HepG2 (cell line): ENCODE data around the gene CEACAM3. TPM values are rescaled to one million over a fixed set of nuclear protein-coding genes. Genes with fewer than 3 reads are reported as not detected.

ENCODE experiments used
- ATAC-seq: fragments of 200-7000 bp; cut with Tn5 transposase; 3 replicates; pipeline ENCODE4 v1.9.1; 2020; ENCODE audit warnings: mild to moderate bottlenecking, moderate library complexity
- BruUV-seq: library from RNA; stranded (reverse); fragments of 400-500 nt; replicated peaks from 2 replicates; lab custom pipeline; 2021; lab: Mats Ljungman, UMichigan
- CTCF ChIA-PET: fragments of 300-600 bp; formaldehyde crosslinking; extraction: SDS; loops from one replicate; lab custom pipeline; 2021; ENCODE audit warnings: low total read pairs, inconsistent platforms, low intra/inter-chr PET ratio; lab: Yijun Ruan, JAX
- POLR2A ChIA-PET: fragments of 350-600 bp; sonication (Branson Sonifier 250); formaldehyde crosslinking; loops from one replicate; lab custom pipeline; 2020; ENCODE audit warnings: antibody characterized with exemption, inconsistent platforms; lab: Yijun Ruan, JAX
- DNase-seq: peaks from one replicate; pipeline ENCODE4 v3.0.0-alpha.2; 2015; ENCODE audit warnings: low spot score
- FAIRE-seq: peaks from 3 replicates; lab custom pipeline; 2011; peaks lifted over from hg19 to GRCh38; lab: Jason Lieb, UNC
- H2AFZ ChIP-seq: one replicate; pipeline ENCODE4 v1.6.1; 2011; ENCODE audit warnings: low read length, inconsistent platforms
- H3K27ac ChIP-seq: fragments of 300-600 bp; 3 replicates; pipeline ENCODE4 v1.8.0; 2011; ENCODE audit warnings: mixed run types, mild to moderate bottlenecking, mixed read lengths, low read length, inconsistent platforms; ENCODE audit not compliant: insufficient read depth; ENCODE audit errors: extremely low read length
- H3K27me3 ChIP-seq, 2 experiments: fragments of 200-600 bp in 1 of 2; 2 replicates in 1 of 2; 3 replicates in 1 of 2; pipeline versions ENCODE4 v1.6.0 to v1.8.0; 2011; ENCODE audit warnings: low read length in 2 of 2, mild to moderate bottlenecking in 2 of 2, moderate library complexity in 2 of 2, inconsistent platforms in 1 of 2; ENCODE audit not compliant: insufficient read depth in 2 of 2, control insufficient read depth in 1 of 2
- H3K36me3 ChIP-seq, 2 experiments: fragments of 200-600 bp in 1 of 2; replicated peaks in 1 of 2; 2 replicates in 1 of 2; 3 replicates in 1 of 2; pipeline versions ENCODE4 v1.5.1 to v1.8.0; 2011; ENCODE audit warnings: low read length in 2 of 2, inconsistent platforms in 1 of 2; ENCODE audit not compliant: insufficient read depth in 2 of 2, control insufficient read depth in 1 of 2
- H3K4me1 ChIP-seq: 2 replicates; pipeline ENCODE4 v1.5.1; 2012; ENCODE audit warnings: low read length, inconsistent platforms; ENCODE audit not compliant: insufficient read depth
- H3K4me2 ChIP-seq: 2 replicates; pipeline ENCODE4 v1.6.0; 2011; ENCODE audit warnings: low read depth, low read length, inconsistent platforms
- H3K4me3 ChIP-seq, 3 experiments: fragments of 200-600 bp in 1 of 3; sonication (generic), shearing (Covaris generic) in 1 of 3; replicated peaks in 1 of 3; 2 replicates each; pipeline ENCODE4 v1.5.1; 2011 to 2016; ENCODE audit warnings: low read length in 3 of 3, inconsistent platforms in 2 of 3, low read depth in 2 of 3, mild to moderate bottlenecking in 2 of 3, control low read depth in 1 of 3, mixed read lengths in 1 of 3; ENCODE audit not compliant: insufficient read depth in 1 of 3
- H3K79me2 ChIP-seq: one replicate; pipeline ENCODE4 v1.6.1; 2011; ENCODE audit warnings: low read length, inconsistent platforms; ENCODE audit not compliant: insufficient read depth
- H3K9ac ChIP-seq: 2 replicates; pipeline ENCODE4 v1.6.0; 2011; ENCODE audit warnings: mild to moderate bottlenecking, low read depth, low read length, inconsistent platforms; ENCODE audit not compliant: insufficient read depth
- H3K9me3 ChIP-seq: 2 replicates; pipeline ENCODE4 v1.5.1; 2012; ENCODE audit warnings: mild to moderate bottlenecking, low read length
- H4K20me1 ChIP-seq: 2 replicates; pipeline ENCODE4 v1.6.0; 2011; ENCODE audit warnings: inconsistent platforms, mild to moderate bottlenecking, low read length, moderate library complexity; ENCODE audit not compliant: insufficient read depth
- ADNP ChIP-seq: sonication (generic); formaldehyde crosslinking; IDR thresholded peaks from 2 replicates; pipeline ENCODE4 v1.4.0; 2020; ENCODE audit warnings: missing genetic modification reagents
- FOXA1 ChIP-seq, 2 experiments: fragments of 450-650 bp in 1 of 2; sonication (generic) in 1 of 2; formaldehyde crosslinking in 1 of 2; IDR thresholded peaks; 2 replicates each; pipeline versions ENCODE4 v1.4.0 to v1.6.1; 2016 to 2020; ENCODE audit warnings: missing genetic modification reagents in 1 of 2
- ZNF781 ChIP-seq: sonication (generic); formaldehyde crosslinking; IDR thresholded peaks from 2 replicates; pipeline ENCODE4 v1.5.1; 2020; ENCODE audit warnings: borderline replicate concordance, mild to moderate bottlenecking, missing genetic modification reagents; ENCODE audit errors: not compliant biosample characterization
- ZNF839 ChIP-seq: sonication (generic); formaldehyde crosslinking; IDR thresholded peaks from 2 replicates; pipeline ENCODE4 v1.4.0; 2020; ENCODE audit warnings: missing genetic modification reagents, mild to moderate bottlenecking, borderline replicate concordance
- whole genome bisulfite sequencing: methylation state at CpG from one replicate; pipeline ENCODE4 v1.1.6; 2017; ENCODE audit warnings: low lambda C conversion rate; 5-methylcytosine and 5-hydroxymethylcytosine counted together
- in situ Hi-C: cut with HindIII; loops from 2 replicates; pipeline ENCODE4 v1.10.0; 2017; ENCODE audit warnings: low pct_unique_long_range_greater_than_20kb; ENCODE audit not compliant: extremely low pct_ligation_motif_present
- intact Hi-C: fragments of 100-400 bp; cut with micrococcal nuclease; formaldehyde crosslinking; loops from one replicate; pipeline ENCODE4 v1.10.0; 2022; ENCODE audit not compliant: unreplicated experiment
- polyA plus RNA-seq, 8 experiments: library from polyadenylated mRNA; depleted of rRNA in 3 of 8; stranded (reverse) in 7 of 8; unstranded in 1 of 8; fragments of >200 nt; fragmentation: Illumina TruSeq in 4 of 8; extraction: Trizol in 4 of 8; gene quantifications; 2 replicates each; pipeline versions ENCODE4 v1.2.1 to v1.2.3, GENCODE V29; 2011 to 2016; ENCODE audit warnings: low read depth in 4 of 8, missing spikeins in 1 of 8, mixed read lengths in 1 of 8; ENCODE audit not compliant: insufficient read depth in 1 of 8
- total RNA-seq, 5 experiments: library from RNA; depleted of rRNA; stranded (reverse); fragments of >200 nt; fragmentation: Illumina TruSeq; extraction: Trizol; gene quantifications; 2 replicates each; pipeline ENCODE4 v1.2.3, GENCODE V29; 2016; ENCODE audit warnings: low read depth in 1 of 5
- TF ChIP-seq, protein P1 (sequence below): IDR thresholded peaks from 2 replicates; pipeline ENCODE4 v1.6.1; 2016; ENCODE audit warnings: missing biosample characterization, missing genetic modification reagents, low read depth
- TF ChIP-seq, protein P2 (sequence below): sonication (generic); formaldehyde crosslinking; IDR thresholded peaks from 2 replicates; pipeline ENCODE4 v1.4.0; 2020; ENCODE audit warnings: missing genetic modification reagents
- TF ChIP-seq, protein P3 (sequence below): sonication (generic); formaldehyde crosslinking; IDR thresholded peaks from 2 replicates; pipeline ENCODE4 v1.4.0; 2020; ENCODE audit warnings: mild to moderate bottlenecking, missing genetic modification reagents
- TF ChIP-seq, protein P4 (sequence below): sonication (generic); formaldehyde crosslinking; IDR thresholded peaks from 2 replicates; pipeline ENCODE4 v1.5.0; 2020; ENCODE audit warnings: mild to moderate bottlenecking, missing genetic modification reagents, moderate library complexity

Gene CEACAM3
- total and polyA plus RNA-seq, 2 of the 13 experiments (the other 11 are each of a cell fraction or from before 2014, with no cell fraction given): not detected

DNA sequence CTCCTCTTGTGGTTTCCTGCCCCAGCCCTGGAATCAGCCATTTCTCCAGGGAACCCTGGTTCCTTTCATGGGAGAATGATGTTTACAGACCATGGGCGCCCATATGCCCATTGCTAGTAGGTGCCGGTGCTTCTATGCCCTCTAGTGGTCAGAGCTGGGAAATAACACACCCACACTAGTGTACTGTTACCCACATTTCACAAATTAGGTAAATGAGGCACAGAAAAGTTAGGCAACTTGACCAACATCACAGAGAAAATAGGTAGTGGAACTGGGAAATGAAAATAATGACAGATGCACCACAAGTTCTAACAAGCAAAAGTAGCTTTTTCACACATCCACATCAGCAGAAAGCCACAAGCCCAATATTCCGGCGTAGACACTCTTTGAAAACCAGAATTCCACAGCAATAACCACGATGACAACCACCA is 1.3 kb upstream of the CEACAM3 start:
- Histone ChIP-seq H3K9ac (no peak overlapping the region), H2AFZ (no peak overlapping the region)
- intact Hi-C loops: loop anchor here (10.0 kb wide), 1 partner anchor 160 kb away; the partner anchor contains the start of gene RABAC1
- no TSS peak for BruUV-seq
- peak; percentile 29 for DNase-seq
- TF ChIP-seq FOXA1 (IDR thresholded peaks at IDR 0.05) (no peak), FOXA1 (CRISPR knock-in tag; IDR thresholded peaks at IDR 0.05) (0 out of 2 replicates have a peak, but pooled peaks have one; percentile 22), ZNF839 (CRISPR knock-in tag) (no peak), ADNP (CRISPR knock-in tag) (no peak), ZNF781 (CRISPR knock-in tag) (no peak)
- TF ChIP-seq, protein P1, sequence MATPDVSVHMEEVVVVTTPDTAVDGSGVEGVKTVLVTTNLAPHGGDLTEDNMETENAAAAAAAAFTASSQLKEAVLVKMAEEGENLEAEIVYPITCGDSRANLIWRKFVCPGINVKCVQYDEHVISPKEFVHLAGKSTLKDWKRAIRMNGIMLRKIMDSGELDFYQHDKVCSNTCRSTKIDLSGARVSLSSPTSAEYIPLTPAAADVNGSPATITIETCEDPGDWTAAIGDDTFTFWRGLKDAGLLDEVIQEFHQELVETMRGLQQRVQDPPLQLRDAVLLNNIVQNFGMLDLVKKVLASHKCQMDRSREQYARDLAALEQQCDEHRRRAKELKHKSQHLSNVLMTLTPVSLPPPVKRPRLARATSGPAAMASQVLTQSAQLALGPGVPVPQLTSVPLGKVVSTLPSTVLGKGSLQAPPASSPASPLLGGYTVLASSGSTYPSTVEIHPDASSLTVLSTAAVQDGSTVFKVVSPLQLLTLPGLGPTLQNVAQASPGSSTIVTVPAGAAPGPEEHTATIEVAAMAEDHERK: no peak
- TF ChIP-seq, protein P2, sequence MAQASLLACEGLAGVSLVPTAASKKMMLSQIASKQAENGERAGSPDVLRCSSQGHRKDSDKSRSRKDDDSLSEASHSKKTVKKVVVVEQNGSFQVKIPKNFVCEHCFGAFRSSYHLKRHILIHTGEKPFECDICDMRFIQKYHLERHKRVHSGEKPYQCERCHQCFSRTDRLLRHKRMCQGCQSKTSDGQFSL (CRISPR knock-in tag): no peak
- TF ChIP-seq, protein P3, sequence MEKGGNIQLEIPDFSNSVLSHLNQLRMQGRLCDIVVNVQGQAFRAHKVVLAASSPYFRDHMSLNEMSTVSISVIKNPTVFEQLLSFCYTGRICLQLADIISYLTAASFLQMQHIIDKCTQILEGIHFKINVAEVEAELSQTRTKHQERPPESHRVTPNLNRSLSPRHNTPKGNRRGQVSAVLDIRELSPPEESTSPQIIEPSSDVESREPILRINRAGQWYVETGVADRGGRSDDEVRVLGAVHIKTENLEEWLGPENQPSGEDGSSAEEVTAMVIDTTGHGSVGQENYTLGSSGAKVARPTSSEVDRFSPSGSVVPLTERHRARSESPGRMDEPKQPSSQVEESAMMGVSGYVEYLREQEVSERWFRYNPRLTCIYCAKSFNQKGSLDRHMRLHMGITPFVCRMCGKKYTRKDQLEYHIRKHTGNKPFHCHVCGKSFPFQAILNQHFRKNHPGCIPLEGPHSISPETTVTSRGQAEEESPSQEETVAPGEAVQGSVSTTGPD (CRISPR knock-in tag): no peak
- TF ChIP-seq, protein P4, sequence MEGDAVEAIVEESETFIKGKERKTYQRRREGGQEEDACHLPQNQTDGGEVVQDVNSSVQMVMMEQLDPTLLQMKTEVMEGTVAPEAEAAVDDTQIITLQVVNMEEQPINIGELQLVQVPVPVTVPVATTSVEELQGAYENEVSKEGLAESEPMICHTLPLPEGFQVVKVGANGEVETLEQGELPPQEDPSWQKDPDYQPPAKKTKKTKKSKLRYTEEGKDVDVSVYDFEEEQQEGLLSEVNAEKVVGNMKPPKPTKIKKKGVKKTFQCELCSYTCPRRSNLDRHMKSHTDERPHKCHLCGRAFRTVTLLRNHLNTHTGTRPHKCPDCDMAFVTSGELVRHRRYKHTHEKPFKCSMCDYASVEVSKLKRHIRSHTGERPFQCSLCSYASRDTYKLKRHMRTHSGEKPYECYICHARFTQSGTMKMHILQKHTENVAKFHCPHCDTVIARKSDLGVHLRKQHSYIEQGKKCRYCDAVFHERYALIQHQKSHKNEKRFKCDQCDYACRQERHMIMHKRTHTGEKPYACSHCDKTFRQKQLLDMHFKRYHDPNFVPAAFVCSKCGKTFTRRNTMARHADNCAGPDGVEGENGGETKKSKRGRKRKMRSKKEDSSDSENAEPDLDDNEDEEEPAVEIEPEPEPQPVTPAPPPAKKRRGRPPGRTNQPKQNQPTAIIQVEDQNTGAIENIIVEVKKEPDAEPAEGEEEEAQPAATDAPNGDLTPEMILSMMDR (CRISPR knock-in tag): peak; percentile 60
- TF ChIP-seq, all 625 proteins: peak for 2
- WGBS: 51% methylated on average over 4 of the region's 5 CpGs
- no peak overlapping the region for H3K4me2 ChIP-seq
- no peaks in the 10 kb centered on the region for H3K9me3 ChIP-seq
- no peak overlapping the region for H3K27ac ChIP-seq
- ATAC-seq: peak; percentile 85
- peaks cover 10% of the 10 kb centered on the region for H3K4me1 ChIP-seq
- H3K27me3 ChIP-seq: peaks cover 0 to 12% of the 10 kb centered on the region in 2 experiments; a peak in 2 of 5 replicates
- FAIRE-seq: peak; percentile 71
- ChIA-PET CTCF (no interaction called here), POLR2A (no interaction called here)
- in situ Hi-C loops: no loop called here
- no peak overlapping the region for H3K4me3 ChIP-seq
- no peaks in the 10 kb centered on the region for H3K36me3 ChIP-seq
- H3K79me2 ChIP-seq: no peaks in the 10 kb centered on the region
- H4K20me1 ChIP-seq: no peaks in the 10 kb centered on the region
